T-helper 17 cell (primary cell): ENCODE data around the gene CSAG2. TPM values are rescaled to one million over a fixed set of nuclear protein-coding genes. Genes with fewer than 3 reads are reported as not detected.
"Not testable (repeated sequence)": the region's sequence is repeated elsewhere in the genome, so short reads cannot be mapped to it uniquely, and the experiment has no call there.

Experiments used
- ATAC-seq: fragments of 150-1000 bp; cut with Tn5 transposase; 2 replicates; pipeline ENCODE4 v1.10.0; 2021; ENCODE audit warnings: mild to moderate bottlenecking, moderate library complexity
- DNase-seq, 3 donors: peaks; one replicate each; pipeline versions ENCODE4 v3.0.0 to v3.0.0-alpha.2; 2020 to 2021
- H3K9me3 ChIP-seq: one replicate; pipeline ENCODE4 v1.7.0; 2013; ENCODE audit warnings: low read length, mild to moderate bottlenecking; ENCODE audit not compliant: control insufficient read depth, poor library complexity, severe bottlenecking
- H3K27ac Mint-ChIP-seq: one replicate; pipeline ENCODE4 v1.8.0; 2022; ENCODE audit warnings: mild to moderate bottlenecking, moderate library complexity, mixed read lengths
- H3K27me3 Mint-ChIP-seq: one replicate; pipeline ENCODE4 v1.8.0; 2022; ENCODE audit warnings: mixed read lengths
- H3K36me3 Mint-ChIP-seq: one replicate; pipeline ENCODE4 v1.8.0; 2022; ENCODE audit warnings: low read depth, mixed read lengths
- H3K4me1 Mint-ChIP-seq: one replicate; pipeline ENCODE4 v1.8.0; 2022; ENCODE audit warnings: mild to moderate bottlenecking, mixed read lengths
- H3K4me3 Mint-ChIP-seq: one replicate; pipeline ENCODE4 v1.8.0; 2022; ENCODE audit warnings: mild to moderate bottlenecking, moderate library complexity, mixed read lengths
- total RNA-seq, 4 donors: library from RNA in 2 of 4; stranded (reverse) in 2 of 4; gene quantifications; one replicate each; pipeline ENCODE4 v1.2.3 and lab custom pipeline; 2022 to 2026

The CSAG2 gene
- total RNA-seq, 2 donors from 2014 or later = not detected

DNA sequence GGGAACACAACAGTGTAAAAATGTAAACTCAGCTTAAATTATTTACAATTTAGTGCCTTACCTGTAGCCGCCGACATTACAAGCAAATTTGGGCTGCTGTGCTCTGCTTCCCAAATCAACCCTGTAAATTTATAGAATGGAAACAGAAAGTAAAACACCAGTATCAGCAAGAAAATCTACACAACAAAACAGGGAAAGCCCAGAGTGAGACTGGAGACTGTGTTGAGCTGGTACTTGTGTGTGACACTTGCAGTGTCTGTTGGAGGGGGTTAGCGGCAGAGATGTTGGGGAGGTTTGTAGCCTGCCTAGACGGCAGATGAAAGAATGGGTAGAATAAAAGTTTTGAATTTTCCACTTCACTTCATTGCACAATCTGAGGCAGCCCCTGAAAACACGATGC is 4.1 kb upstream of the CSAG2 start:
- H3K4me1 Mint-ChIP-seq, H3K36me3 Mint-ChIP-seq, H3K27me3 Mint-ChIP-seq: not testable (repeated sequence)

DNA sequence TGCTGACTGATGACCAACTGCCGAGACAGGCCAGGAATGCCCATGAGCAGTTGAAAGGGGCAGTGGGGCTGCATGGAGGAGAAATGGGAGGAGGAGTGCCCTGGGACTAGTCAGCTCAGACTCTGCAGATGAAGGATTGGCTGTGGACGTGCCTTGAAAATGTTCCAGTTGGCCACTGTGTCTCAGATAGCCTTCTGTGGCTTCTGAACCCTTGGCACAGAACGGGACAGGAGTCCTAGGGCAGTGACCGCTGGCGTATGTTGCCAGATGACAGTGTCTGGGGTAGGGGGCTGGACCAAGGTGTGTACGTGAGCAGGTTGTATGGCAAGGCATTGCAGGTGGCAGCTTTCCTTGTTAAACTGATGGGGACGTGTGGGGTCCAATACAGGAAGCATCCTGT is 2.6 kb downstream of the CSAG2 start:
- not testable (repeated sequence) for H3K4me1 Mint-ChIP-seq, DNase-seq, H3K36me3 Mint-ChIP-seq, H3K9me3 ChIP-seq, H3K4me3 Mint-ChIP-seq, H3K27me3 Mint-ChIP-seq, ATAC-seq, H3K27ac Mint-ChIP-seq

More for the DNA sequence above, 4.1 kb upstream of the CSAG2 start:
- H3K27ac Mint-ChIP-seq, H3K4me3 Mint-ChIP-seq, DNase-seq, H3K9me3 ChIP-seq, ATAC-seq: not testable (repeated sequence)

DNA sequence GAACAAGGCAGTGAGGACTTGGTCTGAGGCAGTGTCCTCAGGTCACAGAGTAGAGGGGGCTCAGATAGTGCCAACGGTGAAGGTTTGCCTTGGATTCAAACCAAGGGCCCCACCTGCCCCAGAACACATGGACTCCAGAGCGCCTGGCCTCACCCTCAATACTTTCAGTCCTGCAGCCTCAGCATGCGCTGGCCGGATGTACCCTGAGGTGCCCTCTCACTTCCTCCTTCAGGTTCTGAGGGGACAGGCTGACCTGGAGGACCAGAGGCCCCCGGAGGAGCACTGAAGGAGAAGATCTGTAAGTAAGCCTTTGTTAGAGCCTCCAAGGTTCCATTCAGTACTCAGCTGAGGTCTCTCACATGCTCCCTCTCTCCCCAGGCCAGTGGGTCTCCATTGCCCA is 8.7 kb downstream of the CSAG2 start:
- not testable (repeated sequence) for H3K36me3 Mint-ChIP-seq, H3K27ac Mint-ChIP-seq, H3K27me3 Mint-ChIP-seq, H3K9me3 ChIP-seq, H3K4me3 Mint-ChIP-seq, DNase-seq, H3K4me1 Mint-ChIP-seq, ATAC-seq

DNA sequence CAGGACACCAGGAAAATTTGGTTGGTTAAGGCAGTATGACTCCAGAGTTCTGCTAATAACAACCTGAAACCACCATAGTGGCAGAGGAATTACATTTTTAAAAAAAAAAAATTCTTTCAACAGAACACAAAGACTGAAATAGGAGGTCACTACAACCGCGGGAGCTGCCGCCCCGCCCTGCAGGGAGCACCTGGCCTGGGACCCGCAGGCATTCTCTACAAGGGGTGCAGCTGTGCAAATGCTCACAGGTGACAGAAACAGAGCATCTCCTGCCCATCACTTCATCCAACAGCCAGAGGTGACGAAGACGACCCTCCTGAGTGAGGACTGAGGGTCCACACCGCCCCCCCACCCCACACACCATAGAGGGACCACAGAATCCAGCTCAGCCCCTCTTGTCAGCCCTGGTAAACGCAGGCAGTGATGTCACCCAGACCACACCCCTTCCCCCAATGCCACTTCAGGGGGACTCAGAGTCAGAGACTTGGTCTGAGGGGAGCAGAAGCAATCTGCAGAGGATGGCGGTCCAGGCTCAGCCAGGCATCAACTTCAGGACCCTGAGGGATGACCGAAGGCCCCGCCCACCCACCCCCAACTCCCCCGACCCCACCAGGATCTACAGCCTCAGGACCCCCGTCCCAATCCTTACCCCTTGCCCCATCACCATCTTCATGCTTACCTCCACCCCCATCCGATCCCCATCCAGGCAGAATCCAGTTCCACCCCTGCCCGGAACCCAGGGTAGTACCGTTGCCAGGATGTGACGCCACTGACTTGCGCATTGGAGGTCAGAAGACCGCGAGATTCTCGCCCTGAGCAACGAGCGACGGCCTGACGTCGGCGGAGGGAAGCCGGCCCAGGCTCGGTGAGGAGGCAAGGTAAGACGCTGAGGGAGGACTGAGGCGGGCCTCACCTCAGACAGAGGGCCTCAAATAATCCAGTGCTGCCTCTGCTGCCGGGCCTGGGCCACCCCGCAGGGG is 10.8 kb downstream of the CSAG2 start, which contains the start of gene MAGEA3:
MAGEA3 (plus strand) TSS at position 843 of the 980 bp plus-strand sequence. CDS start 2,039 bp downstream, outside the sequence.
- not testable (repeated sequence) for H3K4me1 Mint-ChIP-seq, H3K4me3 Mint-ChIP-seq, ATAC-seq, H3K27ac Mint-ChIP-seq, DNase-seq, H3K27me3 Mint-ChIP-seq, H3K36me3 Mint-ChIP-seq, H3K9me3 ChIP-seq

DNA sequence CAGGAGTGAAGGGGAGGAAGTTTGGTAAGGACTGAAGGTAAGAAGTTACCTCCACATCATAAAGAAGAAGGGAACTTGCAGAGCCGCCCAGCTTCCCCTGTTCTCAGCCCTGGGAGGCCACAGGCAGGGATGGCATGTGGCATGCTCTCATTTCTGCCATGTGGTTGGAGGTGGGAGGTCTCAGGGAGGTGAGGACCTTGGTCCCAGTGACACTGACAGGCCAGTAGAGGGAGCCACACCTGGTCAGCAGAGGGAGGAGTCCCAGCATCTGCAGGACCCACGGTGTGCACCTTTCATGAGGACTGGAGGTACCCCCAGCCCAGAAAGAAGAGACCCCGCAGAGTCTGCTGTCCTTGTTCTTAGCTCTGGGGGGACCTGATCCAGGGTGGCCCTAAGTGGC is 28.1 kb downstream of the CSAG2 start:
- not testable (repeated sequence) for H3K4me1 Mint-ChIP-seq, H3K9me3 ChIP-seq, H3K27me3 Mint-ChIP-seq, H3K27ac Mint-ChIP-seq, H3K4me3 Mint-ChIP-seq, DNase-seq, H3K36me3 Mint-ChIP-seq, ATAC-seq

DNA sequence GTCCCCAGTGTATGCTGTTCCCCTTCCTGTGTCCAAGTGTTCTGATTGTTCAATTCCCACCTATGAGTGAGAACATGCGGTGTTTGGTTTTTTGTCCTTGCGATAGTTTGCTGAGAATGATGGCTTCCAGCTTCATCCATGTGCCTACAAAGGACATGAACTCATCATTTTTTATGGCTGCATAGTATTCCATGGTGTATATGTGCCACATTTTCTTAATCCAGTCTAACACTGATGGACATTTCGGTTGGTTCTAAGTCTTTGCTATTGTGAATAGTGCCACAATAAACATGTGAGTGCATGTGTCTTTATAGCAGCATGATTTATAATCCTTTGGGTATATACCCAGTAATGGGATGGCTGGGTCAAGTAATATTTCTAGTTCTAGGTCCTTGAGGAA is 34.4 kb downstream of the CSAG2 start:
- H3K9me3 ChIP-seq, ATAC-seq, H3K4me1 Mint-ChIP-seq, H3K27ac Mint-ChIP-seq, DNase-seq, H3K4me3 Mint-ChIP-seq, H3K36me3 Mint-ChIP-seq, H3K27me3 Mint-ChIP-seq: not testable (repeated sequence)

DNA sequence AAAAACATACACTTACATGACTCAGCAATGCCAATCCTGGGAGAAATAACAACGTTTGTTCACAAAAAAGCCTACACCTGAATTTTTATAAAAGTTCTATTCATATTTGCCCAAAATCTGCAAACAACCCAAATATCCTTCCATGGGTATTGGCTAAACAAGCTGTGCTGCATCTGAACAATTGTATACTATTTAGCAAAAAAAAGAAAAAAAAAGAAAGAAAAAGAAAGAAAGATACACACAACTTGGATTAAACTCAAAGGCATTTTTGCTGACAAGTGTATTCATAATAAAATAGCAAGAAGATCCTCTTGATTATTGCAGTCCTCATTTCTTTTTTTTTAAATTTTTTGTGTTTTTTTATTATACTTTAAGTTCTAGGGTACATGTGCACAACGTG is 34.9 kb downstream of the CSAG2 start:
- Mint-ChIP-seq H3K4me3 (no peak overlapping the region), H3K27ac (no peak overlapping the region), H3K4me1 (no peaks in the 10 kb centered on the region), H3K36me3 (no peaks in the 10 kb centered on the region), H3K27me3 (peaks cover 5% of the 10 kb centered on the region)
- no peaks in the 10 kb centered on the region for H3K9me3 ChIP-seq
- DNase-seq (no peak), ATAC-seq (no peak)

DNA sequence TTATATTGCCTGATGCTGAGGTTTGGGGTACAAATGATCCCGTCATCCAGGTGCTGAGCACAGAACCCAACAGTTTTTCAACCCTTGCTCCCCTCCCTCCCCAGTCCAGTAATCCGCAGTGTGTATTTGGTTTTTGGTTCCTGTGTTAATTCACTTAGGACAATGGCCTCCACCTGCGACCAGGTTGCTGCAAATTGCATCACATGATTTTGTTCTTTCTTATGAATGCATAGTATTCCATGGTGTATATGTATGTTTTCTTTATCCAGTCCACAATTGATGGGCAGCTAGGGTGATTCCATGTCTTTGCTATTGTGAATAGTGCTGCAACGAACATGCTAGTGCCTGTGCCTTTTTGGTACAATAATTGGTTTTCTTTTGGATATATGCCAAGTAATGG is 46.0 kb downstream of the CSAG2 start:
- H3K4me1 Mint-ChIP-seq = no peaks in the 10 kb centered on the region
- peaks cover 3% of the 10 kb centered on the region for H3K9me3 ChIP-seq
- no peak overlapping the region for H3K4me3 Mint-ChIP-seq
- H3K27me3 Mint-ChIP-seq = peaks cover 8% of the 10 kb centered on the region
- ATAC-seq (no peak), DNase-seq (no peak)
- H3K27ac Mint-ChIP-seq = no peak overlapping the region
- H3K36me3 Mint-ChIP-seq = peaks cover 2% of the 10 kb centered on the region

DNA sequence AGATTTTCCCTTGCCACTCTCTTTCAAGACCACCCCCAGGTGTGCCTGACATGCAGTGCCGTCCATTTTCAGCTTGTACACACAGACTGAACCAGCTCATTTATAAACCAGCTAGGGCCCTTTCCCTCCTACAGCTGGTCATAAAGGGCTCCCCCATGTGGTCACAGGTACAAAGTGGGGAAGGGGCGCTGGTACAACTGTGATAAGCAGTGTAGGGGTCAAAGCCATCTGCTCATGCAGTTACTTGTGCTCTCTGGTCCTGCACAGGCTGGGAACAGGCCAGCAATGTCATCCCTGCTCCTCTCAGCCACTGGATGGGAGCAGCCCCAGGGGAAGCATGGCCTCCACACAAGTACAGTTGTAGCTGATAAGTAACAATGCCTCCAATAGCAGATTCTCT is 50.8 kb downstream of the CSAG2 start:
- no peaks in the 10 kb centered on the region for H3K9me3 ChIP-seq
- DNase-seq (no peak), ATAC-seq (no peak)
- H3K4me1 Mint-ChIP-seq = peaks cover under 1% of the 10 kb centered on the region
- no peak overlapping the region for H3K27ac Mint-ChIP-seq
- no peaks in the 10 kb centered on the region for H3K36me3 Mint-ChIP-seq
- H3K4me3 Mint-ChIP-seq = no peak overlapping the region
- H3K27me3 Mint-ChIP-seq = peaks cover 13% of the 10 kb centered on the region

Other genes starting within 250 kb of the CSAG2 start
- gene GABRQ, start 71.4 kb downstream of the CSAG2 start, total RNA-seq = not detected
- gene MAGEA3, start 10.5 kb downstream of the CSAG2 start, total RNA-seq = not detected
- gene MAGEA2B, start 5.4 kb upstream of the CSAG2 start, total RNA-seq = not detected
- gene CSAG1, start 24.4 kb upstream of the CSAG2 start, total RNA-seq = not detected
- not detected for gene MAGEA12, start 24.5 kb upstream of the CSAG2 start, total RNA-seq
- not detected for gene MAGEA2, start 44.6 kb upstream of the CSAG2 start, total RNA-seq
- not detected for gene CSAG3, start 49.9 kb upstream of the CSAG2 start, total RNA-seq
- gene MAGEA6, start 60.4 kb upstream of the CSAG2 start, total RNA-seq = not detected
- gene CETN2, start 121.5 kb upstream of the CSAG2 start, total RNA-seq = 1 to 10 TPM; 7.5 to 9.4 TPM
- 1 to 10 TPM; 4.3 to 5.3 TPM for gene NSDHL, start 121.8 kb upstream of the CSAG2 start, total RNA-seq
- gene ZNF185, start 188.8 kb upstream of the CSAG2 start, total RNA-seq = 10 to 100 TPM in 1 of 2 donors, 1 to 10 TPM in 1; 2.7 to 40.2 TPM